LoVo (cell line): ENCODE results near the gene FMNL3.

ENCODE experiments used
- DNase-seq: peaks from one replicate; pipeline ENCODE4 v3.0.0-alpha.2; 2016; ENCODE audit warnings: low spot score

The FMNL3 gene

GRCh38 chr12:49675137-49675536 is 32.1 kb downstream of the FMNL3 start:
- no peak for DNase-seq

GRCh38 chr12:49674318-49674981 is 32.8 kb downstream of the FMNL3 start:
- no peak for DNase-seq

GRCh38 chr12:49673446-49674317 is 33.5 kb downstream of the FMNL3 start:
- DNase-seq, result no peak

- DNase-seq, result no peak
Observed at GRCh38 chr12:49672301-49673217, 34.6 kb downstream of the FMNL3 start.

GRCh38 chr12:49671031-49671765 is 36.0 kb downstream of the FMNL3 start:
- DNase-seq, result no peak

GRCh38 chr12:49669796-49670195 is 37.4 kb downstream of the FMNL3 start:
- no peak for DNase-seq

GRCh38 chr12:49667325-49668090 is 39.7 kb downstream of the FMNL3 start:
- no peak for DNase-seq

GRCh38 chr12:49666176-49666575 is 41.0 kb downstream of the FMNL3 start:
- DNase-seq, result no peak

GRCh38 chr12:49665384-49665783 is 41.8 kb downstream of the FMNL3 start:
- no peak for DNase-seq

GRCh38 chr12:49664591-49665239 is 42.5 kb downstream of the FMNL3 start:
- DNase-seq, result no peak

- DNase-seq, result no peak
Observed at GRCh38 chr12:49664167-49664566, 43.0 kb downstream of the FMNL3 start.

GRCh38 chr12:49662998-49663843 is 44.0 kb downstream of the FMNL3 start:
- DNase-seq, result no peak

- DNase-seq, result no peak
Observed at GRCh38 chr12:49661746-49662145, 45.5 kb downstream of the FMNL3 start.

- DNase-seq, result no peak
Observed at GRCh38 chr12:49661191-49661590, 46.0 kb downstream of the FMNL3 start.

GRCh38 chr12:49659753-49660152 is 47.5 kb downstream of the FMNL3 start:
- DNase-seq, result no peak

GRCh38 chr12:49658276-49658675 is 48.9 kb downstream of the FMNL3 start:
- DNase-seq, result no peak

GRCh38 chr12:49655595-49656236 is 51.5 kb downstream of the FMNL3 start:
- no peak for DNase-seq

GRCh38 chr12:49654715-49655114 is 52.5 kb downstream of the FMNL3 start:
- no peak for DNase-seq
